Endometrium (tissue), 2 donors: ENCODE results near the gene OR10A3.

Experiments
- FAIRE-seq: peaks from 2 replicates; lab custom pipeline; 2012; peaks lifted over from hg19 to GRCh38; lab: Jason Lieb, UNC
- donor health status: control.
- donor health status: control.

The OR10A3 gene

DNA sequence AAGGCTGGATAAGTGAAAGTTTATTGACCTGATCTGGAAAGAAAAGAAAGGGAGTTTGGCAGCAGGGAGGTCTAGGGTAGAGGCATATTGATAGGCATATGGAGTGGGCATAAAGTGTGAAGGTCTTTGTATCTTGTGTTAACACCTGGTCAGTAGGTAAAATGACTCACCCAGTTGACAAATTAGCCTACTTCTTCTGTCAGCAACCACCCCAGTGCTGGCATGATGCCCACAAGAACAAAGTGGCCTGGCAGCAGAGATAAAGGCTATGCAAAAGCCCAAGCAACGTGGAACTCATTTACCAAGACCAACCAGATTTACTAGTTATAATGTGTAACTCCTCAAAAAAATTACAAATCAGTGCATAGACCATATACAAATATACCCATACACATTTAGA lies 4.9 kb downstream of the OR10A3 start:
- FAIRE-seq = no peak

DNA sequence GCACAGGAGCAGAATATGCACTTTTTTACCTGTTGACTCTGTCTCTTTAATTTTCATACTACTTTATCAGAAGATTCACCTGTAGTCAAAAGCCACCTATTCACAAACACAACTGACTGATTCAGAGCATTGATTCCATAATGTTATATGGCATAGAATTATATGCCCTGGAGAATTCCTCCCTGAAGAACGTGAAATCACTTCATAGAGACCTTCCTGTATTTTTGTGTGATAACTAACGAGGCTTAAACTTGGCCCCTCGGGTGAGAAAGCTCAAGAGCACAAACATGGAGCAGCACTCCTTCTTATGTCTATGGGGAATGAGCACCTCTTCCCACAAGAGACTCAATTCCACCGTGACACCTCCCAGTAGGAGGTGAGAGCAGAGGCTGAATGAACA lies 10.3 kb downstream of the OR10A3 start, which contains the start of gene OR10A6:
Gene OR10A6, minus strand, starts transcription at position 101 of the 400 bp plus-strand sequence. CDS start 2,606 bp downstream, outside the sequence.
- FAIRE-seq = no peak

DNA sequence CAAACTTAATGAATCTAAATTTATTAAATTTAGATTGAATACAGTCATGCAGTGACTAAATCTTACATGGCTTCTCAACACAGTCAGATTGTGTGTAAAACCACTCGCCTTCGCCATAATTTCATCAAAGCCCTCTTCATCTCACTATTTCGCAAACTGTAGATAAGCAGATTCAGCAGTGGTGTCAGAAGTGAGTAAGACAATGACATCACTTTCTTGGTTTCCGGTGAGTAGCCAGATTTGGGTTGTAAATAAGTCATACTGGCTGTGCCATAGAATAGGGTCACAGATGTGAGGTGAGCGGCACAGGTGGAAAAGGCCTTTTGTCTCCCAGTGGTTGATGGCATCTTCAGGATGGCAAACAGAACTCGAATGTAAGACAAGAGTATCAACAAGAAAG lies 13.9 kb downstream of the OR10A3 start:
- no peak for FAIRE-seq

DNA sequence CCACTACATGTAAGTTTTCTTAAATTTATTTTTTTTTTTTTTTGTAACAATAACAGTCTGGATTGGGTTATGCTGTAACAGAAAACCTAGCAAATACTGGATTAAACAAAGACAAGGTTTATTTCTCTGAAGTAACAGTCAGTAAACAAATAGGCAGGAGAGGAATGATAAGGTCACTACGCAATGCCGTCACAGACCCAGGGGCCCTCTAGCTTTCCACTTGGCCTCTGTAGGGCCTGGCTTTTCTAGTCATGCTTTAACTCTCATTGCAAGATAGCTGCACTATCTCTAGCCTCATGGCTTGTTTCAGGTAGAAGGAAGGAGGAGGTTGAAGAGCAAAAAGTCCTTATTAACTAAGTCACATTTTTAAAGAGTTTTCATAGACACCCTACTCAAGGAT lies 17.0 kb downstream of the OR10A3 start:
- no peak for FAIRE-seq

DNA sequence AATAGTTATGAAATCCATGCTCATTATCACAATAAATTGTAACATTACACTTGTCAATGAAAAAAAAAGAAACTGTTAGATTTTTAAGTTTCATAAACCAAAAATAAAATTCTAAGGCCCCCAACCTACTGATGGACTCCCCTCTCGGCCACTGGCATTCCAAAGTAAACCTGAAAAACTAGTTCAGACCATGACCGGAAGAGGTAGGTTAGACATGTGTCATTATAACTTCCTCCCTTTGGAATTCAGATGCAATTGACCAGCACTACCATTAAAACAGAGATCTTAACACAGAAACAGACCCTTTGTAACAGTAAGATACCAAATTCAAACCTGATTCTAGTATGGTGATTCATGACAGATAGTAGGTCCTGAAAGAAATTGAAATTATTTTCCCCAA lies 23.4 kb downstream of the OR10A3 start:
- FAIRE-seq = no peak

DNA sequence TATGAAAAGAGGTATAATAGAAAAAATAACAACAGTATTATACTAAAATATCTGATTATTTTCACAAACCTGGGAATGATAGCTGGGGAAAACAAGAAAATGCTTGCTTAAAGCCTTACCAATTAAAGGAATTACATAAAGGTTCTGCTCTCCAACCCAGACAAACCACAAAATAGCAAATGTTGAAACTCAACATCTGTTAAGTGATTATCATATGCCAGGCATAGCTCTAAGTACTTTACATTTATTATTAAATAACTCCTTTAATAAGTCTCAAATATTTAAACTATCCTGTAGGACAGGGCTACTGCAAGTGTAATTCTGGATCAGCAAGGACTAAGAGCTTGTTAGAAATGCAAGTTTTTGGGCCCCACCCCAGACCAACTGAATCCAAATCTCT lies 30.5 kb downstream of the OR10A3 start:
- FAIRE-seq = no peak

DNA sequence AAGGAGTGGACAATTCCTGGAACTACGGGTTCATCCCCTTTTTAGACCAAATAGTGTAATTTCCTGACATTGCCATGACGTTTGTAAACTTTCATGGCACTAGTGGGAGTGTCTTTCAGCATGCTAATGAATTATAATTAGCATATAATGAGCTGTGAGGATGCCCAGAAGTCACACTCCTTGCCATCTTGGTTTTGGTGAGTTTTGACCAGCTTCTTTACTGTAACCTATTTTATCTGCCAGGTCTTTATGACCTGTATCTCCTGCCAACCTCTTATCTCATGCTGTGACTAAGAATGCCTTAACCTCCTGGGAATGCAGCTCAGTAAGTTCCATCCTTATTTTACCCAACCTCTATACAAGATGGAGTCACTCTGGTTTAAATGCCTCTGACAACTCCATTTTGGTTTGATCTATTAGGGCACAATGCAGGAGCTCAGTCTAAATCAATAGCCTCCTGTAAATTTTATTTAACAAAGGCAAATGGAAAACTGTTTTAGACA lies 31.2 kb downstream of the OR10A3 start:
- no peak for FAIRE-seq

DNA sequence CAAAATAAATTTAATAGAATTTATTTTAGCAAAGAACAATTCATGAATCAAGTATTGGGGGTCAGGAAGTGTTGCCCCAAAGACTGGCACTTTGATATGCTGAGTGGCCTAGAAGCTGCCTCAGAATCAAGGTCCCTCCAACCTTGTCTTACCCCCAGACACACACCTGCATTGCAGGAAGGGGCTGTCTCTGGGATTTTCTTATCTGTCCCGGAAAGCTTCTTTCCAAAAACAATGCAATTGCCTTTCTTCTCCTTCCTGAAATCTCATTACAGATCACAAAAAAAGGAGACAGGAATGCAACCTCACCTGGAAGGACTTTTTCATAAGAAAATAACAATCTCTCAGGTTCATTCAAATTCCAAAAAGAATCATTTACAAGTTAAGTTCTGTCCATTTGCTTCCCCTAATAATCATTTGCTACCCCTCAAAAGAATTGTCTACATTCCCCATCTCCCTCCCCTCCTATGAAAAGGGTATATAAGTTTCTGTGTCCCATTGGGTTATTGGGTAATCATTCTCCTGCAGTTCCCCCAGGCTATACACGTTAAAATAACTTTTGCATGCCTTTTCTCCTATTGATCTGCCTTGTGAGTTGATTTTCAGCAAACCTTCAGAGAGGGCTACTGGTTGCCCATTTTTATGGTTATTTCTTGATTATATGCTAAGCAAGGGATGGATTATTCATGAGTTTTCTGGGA lies 31.8 kb downstream of the OR10A3 start:
- FAIRE-seq = no peak

DNA sequence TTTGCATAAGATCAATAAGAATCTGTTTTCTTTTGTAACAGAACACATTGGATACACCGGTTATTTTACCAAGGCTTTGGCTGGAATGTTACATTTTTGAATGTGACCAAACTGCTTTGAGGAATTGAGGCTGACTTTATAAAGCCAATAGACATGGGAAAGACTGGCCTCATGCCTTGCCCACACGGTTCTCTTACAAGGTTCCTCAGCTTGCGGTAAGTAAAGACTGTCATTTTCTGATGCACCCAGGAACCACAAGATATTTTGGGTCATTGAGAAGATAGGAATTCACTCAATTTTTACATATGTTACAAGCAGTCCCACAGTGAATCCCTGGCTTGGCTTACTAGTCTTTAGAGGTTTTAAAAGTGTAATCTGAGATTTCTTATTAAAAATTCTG lies 34.4 kb downstream of the OR10A3 start:
- no peak for FAIRE-seq

DNA sequence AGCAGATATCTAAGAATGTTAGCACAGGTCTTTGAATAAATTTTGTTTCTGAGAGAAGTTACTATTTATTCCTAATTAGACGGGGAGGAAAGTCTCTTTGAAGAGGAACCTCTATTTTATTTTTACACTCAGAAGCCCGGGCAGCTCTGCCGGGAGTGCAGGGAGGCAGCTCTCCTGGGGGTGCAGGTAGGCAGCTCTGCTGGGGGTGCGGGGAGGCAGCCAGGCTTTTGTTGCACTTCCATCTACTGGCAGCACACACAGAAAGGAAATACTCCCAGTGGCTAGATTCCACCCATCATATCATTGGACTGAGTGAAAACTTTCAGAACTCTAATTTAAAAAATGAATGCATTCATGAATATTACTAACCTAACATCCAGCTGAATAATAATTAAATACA lies 35.0 kb downstream of the OR10A3 start:
- FAIRE-seq = no peak

DNA sequence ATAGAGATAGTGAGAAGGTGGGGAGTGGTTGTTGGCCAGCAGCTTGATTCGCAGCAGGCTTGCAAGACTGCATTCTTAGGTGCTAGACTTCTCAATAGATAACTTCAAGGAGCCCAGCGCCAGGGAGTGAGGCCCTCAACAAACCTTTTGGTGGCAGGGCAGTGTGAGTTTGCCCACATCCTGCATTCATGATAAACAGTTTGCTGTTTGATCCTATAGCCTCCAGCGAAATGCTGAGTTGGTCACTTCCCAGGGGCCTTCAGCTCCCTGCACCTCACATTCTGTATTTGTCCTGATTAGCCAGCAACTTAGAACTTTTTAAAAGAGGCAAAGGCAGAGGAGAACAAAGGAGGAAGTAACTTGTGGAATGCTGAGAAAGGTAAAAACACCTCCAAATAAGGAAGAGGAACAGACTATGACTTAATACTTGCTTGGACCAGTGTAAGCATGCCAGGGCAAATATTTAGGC lies 35.5 kb downstream of the OR10A3 start:
- no peak for FAIRE-seq

DNA sequence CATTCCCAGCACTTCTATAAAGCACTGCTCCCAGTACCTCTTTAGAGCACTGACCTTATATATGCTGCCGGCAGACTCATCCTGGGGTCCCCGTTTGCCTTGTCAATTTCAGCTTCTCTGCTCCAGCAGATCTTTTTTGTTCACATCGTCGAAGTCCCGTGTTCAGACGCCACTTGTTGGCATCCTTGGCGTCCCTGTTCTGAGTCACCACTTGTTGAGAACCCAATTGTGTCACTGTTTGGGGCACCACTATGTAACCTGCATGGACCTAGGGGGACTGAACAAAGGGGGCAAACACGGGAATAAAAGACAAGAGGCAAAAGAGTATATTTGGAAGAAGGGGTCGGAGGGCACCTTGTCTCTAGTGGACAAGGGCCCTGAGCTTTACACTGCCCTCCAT lies 36.0 kb downstream of the OR10A3 start:
- no peak for FAIRE-seq

DNA sequence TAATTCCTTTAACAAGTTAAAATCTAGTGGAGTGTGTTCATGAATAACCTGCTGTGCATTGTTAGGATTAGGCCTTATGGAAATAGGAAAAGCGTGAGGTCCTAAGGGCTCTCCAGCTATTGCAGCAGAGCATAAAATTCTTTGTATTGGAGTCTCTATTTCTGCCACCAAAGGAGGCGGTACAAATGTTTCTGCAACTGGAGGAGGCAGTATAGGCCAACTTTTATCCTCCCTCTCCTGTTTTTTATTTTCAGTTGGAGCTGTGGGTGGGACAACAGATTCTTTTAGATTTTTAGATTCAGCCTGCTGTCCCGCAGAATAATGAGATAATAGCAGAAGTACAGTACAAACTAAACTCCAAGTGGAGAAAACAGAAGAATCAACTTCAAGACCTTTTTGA lies 36.6 kb downstream of the OR10A3 start:
- no peak for FAIRE-seq

DNA sequence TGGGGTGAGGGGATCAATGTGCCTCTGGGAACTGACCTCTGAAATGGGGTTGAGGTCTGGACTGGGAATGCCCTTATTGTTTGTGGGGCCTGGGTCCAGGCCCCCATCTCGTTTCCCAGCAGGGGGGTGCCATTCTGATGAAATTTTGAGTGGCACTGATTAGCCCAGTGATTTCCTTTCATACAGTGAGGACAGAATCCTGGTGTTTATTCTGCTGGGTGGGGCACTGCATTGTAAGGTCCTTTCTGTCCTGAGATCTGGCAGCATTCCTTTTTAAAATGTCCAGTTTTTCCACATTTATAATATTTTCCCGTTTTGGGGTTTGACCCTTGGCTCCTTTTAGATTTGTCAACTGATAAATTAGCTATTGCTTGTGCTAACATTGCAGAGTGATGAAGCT lies 37.6 kb downstream of the OR10A3 start:
- no peak for FAIRE-seq

DNA sequence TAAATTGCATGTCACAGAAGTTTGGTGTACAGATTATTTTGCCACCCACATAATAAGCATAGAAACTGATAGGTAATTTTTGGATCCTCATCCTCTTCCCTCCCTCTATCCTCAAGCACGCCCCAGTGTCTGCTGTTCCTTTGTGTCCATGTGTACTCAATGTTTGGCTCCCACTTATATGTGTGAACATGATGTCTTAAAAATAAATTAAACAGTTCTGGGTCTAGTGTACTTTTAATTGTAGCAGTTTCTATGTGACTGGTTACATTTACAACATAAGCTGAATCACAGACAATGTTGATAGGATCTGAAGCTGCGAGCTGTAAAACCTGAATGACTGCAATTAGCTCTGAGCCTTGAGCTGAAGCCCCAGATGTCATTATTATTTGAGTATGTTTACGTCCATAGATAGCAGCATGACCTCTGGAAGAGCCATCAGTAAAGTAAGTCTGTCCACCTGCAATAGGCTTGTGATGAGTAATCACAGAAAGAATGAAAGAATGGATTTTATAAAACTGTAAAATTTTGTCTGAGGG lies 40.1 kb downstream of the OR10A3 start:
- FAIRE-seq = no peak

DNA sequence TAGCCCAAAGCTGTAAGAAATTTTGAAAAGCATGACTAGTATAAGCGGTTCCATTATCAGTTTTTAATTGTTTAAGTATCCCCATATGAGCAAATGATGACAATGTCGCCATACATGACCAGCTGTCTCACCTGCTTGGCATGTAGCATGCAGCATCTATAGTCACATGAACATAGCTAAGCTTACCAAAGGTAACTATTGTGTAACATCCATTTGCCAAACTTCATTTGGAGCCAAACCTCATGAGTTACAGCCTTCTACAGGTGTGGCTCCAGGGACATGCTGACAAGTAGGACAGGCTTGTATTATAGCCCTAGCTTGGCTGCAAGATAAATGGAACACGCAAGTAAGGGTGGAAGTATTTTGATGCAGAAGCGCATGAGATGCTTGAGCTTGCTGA lies 40.8 kb downstream of the OR10A3 start:
- no peak for FAIRE-seq

DNA sequence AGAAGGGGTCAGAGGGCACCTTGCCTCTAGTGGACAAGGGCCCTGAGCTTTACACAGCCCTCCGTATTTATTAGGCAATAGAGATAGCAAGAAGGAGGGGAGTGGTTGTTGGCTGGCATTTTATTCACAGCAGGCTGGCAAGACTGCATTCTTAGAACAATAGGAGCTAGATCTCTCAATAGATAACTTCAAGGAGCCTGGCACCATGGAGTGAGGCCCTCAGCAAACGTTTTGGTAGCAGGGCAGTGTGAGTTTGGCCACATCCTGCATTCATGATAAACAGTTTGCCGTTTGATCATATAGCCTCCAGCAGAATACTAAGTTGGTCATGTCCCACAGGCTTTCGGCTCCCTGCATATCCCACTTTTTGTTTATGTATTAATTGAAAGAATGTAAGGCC lies 42.1 kb downstream of the OR10A3 start:
- no peak for FAIRE-seq

DNA sequence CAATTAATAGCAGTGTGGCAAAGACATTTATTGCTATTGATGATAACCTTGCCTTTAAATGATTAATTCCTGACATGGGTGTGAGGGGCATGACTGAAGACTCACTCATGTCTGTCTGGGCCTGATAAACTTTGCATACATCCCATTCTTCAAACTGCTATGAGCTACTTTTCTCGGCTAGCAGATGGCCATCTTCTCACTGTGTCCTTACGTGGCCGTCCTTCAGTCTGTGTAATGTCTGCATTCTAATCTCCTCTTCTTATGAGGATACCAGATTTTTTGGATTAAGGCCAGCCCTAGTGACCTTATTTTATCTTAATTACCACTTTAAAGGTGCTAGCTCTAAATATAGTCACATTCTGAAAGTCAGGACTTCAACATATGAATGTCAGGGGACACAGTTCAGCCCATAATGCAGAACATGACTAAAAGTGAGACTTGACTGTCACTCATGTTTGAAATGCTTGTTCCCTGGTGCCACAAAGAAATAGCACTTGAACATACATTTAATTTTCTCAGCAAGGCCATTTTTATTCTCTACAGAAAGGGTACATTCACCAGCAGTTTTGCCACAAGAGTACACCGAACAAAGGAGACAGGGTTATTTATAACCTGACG lies 42.7 kb downstream of the OR10A3 start:
- FAIRE-seq = no peak

DNA sequence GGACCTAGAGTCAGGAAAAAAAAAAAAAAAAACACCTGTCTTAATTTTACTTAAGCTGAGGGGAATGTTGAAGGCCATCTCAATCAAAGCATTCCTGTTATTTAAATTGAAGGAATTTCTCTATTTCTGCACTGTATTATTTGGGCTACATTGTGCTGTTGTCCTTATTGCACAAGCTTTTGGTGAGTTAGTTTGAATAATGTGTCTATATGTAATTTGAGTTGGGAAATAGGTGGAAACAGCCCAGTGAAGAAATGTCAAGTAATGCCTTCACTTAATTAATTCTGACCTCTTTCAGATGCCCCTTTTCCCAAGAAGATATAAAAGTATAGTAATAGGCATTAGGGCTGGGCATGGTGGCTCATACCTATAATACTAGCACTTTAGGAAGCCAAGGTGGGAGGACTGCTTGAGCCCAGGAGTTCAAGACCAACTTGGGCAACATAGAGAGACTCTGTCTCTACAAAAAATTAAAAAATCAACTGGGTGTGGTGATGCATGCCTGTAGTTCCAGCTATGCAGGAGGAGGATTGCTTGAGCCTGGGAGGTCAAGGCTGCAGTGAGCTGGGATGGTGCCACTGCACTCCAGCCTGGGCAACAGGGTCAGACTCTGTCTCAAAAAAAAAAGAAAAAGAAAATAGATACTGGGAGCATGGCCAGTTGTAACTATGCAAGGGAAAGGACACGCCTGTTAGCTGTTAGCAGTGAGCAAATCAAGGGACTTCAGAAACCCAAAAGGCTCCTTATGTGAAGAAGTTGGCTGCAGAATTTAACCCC lies 45.3 kb downstream of the OR10A3 start:
- FAIRE-seq = no peak

DNA sequence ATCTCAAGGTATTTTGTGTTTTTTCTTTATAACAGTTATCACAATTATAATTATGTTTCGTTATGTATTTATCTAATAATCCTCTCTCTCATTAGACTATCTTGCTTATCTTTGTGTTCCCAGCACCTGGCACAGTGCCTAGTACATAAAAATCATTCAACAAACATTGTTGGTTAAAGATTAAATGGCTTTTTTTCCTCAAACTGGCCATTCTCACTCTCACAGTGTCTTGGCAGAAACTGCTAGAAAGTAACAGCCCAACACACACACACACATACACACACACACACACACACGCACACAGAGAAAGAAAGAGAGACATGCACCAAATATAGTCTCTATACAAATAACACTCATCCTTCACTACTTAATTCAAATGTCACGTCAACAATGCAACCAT lies 47.3 kb downstream of the OR10A3 start:
- FAIRE-seq = no peak

DNA sequence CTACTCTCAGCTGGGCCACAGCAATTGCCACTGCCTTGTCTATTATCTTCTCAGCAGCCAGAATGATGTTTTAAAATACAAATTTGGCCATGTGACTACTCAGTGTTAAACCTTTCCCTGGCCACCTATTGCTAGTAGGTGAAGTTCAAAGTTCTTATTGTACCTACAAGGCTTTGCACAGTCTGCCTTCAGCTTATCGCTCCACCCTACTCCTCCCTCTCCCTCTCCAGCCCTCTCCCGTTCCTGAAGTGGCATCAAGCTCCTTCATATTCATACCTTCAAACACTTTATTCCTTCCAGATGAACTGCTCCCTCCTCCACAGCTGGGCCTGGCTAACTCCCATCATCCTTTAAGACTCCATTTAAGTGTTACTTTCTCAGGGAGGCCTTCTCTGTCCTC lies 47.7 kb downstream of the OR10A3 start:
- no peak for FAIRE-seq

DNA sequence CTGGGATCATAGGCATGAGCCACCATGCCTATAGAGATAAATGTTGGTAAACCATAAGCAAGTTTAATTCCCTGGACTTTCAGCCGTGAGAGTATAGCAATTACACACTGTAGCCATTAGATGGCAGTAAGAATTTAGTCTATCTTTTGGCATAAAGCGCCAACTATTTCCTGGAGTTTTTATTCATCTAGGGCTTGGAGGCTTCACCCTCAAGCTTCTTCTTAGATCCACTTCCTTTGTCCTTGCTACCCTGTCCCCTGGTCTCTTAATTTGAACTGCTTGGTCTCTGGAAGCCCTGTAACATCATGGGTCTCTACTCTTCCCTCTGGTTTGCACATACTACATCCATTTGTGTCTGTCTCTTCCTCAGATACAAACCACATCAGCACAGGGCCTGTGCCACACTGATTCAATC lies 48.7 kb downstream of the OR10A3 start:
- peak; percentile 76 for FAIRE-seq
